GM19397 (cell line): ENCODE data around the gene FAM13A.

Source experiments
- ATAC-seq: cut with Tn5 transposase; IDR thresholded peaks from one replicate; pipeline ENCODE4 v1.9.1; 2021; ENCODE audit warnings: mild to moderate bottlenecking, moderate library complexity; ENCODE audit not compliant: unreplicated experiment

Gene FAM13A

GRCh38 chr4:88754796-88755195, 302.2 kb downstream of the FAM13A start:
- ATAC-seq, result no peak

GRCh38 chr4:88753658-88754571, 303.1 kb downstream of the FAM13A start:
- no peak for ATAC-seq

- ATAC-seq, result no peak
Observed at GRCh38 chr4:88752754-88753153, 304.2 kb downstream of the FAM13A start.

GRCh38 chr4:88752076-88752463, 304.9 kb downstream of the FAM13A start:
- ATAC-seq, result no peak

GRCh38 chr4:88751258-88752075, 305.5 kb downstream of the FAM13A start:
- ATAC-seq, result no peak

- ATAC-seq, result no peak
Observed at GRCh38 chr4:88750369-88750768, 306.6 kb downstream of the FAM13A start.

GRCh38 chr4:88747351-88747750, 309.6 kb downstream of the FAM13A start:
- no peak for ATAC-seq

- no peak for ATAC-seq
Observed at GRCh38 chr4:88746206-88746605, 310.8 kb downstream of the FAM13A start.

GRCh38 chr4:88745581-88746163, 311.3 kb downstream of the FAM13A start:
- ATAC-seq, result no peak

GRCh38 chr4:88745175-88745574, 311.8 kb downstream of the FAM13A start:
- ATAC-seq, result no peak

- no peak for ATAC-seq
Observed at GRCh38 chr4:88744609-88745008, 312.4 kb downstream of the FAM13A start.

- ATAC-seq, result no peak
Observed at GRCh38 chr4:88743696-88744095, 313.3 kb downstream of the FAM13A start.

GRCh38 chr4:88742561-88742960, 314.4 kb downstream of the FAM13A start:
- no peak for ATAC-seq

- no peak for ATAC-seq
Observed at GRCh38 chr4:88738180-88738579, 318.8 kb downstream of the FAM13A start.

- ATAC-seq, result peak; percentile 98
Observed at GRCh38 chr4:88737307-88737941, 319.6 kb downstream of the FAM13A start.

- ATAC-seq, result no peak
Observed at GRCh38 chr4:88736264-88736663, 320.7 kb downstream of the FAM13A start.

GRCh38 chr4:88735564-88735963, 321.4 kb downstream of the FAM13A start:
- no peak for ATAC-seq

- no peak for ATAC-seq
Observed at GRCh38 chr4:88734403-88734949, 322.5 kb downstream of the FAM13A start.

GRCh38 chr4:88732714-88733368, 324.1 kb downstream of the FAM13A start:
- ATAC-seq, result no peak

GRCh38 chr4:88731381-88731780, 325.6 kb downstream of the FAM13A start:
- ATAC-seq, result no peak
